SK-N-SH (cell line): ENCODE results near the gene EPHB2.

Experiments
- MXI1 ChIP-seq: IDR thresholded peaks from 2 replicates; pipeline ENCODE4 v1.6.1; 2012; ENCODE audit warnings: mild to moderate bottlenecking, low read depth, low read length, improper control_type of control experiment
- POLR2AphosphoS5 ChIP-seq: IDR thresholded peaks from 2 replicates; pipeline ENCODE4 v1.6.1; 2012; ENCODE audit warnings: low read depth, low read length
- YY1 ChIP-seq: IDR thresholded peaks from 2 replicates; pipeline ENCODE4 v1.4.0; 2012; ENCODE audit warnings: low read depth, mild to moderate bottlenecking
- TF ChIP-seq, protein P1 (sequence below): fragments of 200-600 bp; sonication (generic); IDR thresholded peaks from 2 replicates; pipeline ENCODE4 v1.6.1; 2017; ENCODE audit warnings: antibody characterized with exemption, mild to moderate bottlenecking, moderate library complexity

DNA sequence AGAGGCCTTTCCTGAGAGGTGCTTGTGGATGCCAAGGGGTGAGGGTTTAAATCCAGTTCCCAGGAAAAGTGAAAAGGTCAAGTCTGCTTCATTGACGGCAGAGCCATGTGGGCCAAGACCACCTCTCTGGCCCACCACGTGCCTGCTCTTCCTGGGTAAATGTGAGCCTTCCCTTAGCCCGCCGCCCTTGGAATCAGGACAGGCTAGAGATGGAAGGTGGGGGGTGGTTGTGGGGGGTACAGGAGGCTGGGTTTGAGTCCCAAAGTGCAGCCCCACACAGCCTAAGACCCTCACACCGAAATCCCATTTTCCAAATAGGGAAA is 104.4 kb downstream of the EPHB2 start:
- no peak for TF ChIP-seq MXI1
- TF ChIP-seq, protein P1, sequence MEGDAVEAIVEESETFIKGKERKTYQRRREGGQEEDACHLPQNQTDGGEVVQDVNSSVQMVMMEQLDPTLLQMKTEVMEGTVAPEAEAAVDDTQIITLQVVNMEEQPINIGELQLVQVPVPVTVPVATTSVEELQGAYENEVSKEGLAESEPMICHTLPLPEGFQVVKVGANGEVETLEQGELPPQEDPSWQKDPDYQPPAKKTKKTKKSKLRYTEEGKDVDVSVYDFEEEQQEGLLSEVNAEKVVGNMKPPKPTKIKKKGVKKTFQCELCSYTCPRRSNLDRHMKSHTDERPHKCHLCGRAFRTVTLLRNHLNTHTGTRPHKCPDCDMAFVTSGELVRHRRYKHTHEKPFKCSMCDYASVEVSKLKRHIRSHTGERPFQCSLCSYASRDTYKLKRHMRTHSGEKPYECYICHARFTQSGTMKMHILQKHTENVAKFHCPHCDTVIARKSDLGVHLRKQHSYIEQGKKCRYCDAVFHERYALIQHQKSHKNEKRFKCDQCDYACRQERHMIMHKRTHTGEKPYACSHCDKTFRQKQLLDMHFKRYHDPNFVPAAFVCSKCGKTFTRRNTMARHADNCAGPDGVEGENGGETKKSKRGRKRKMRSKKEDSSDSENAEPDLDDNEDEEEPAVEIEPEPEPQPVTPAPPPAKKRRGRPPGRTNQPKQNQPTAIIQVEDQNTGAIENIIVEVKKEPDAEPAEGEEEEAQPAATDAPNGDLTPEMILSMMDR = no peak
- no peak for TF ChIP-seq YY1
- no peak for TF ChIP-seq POLR2AphosphoS5
